BJ (cell line): ENCODE data around the gene SGF29. TPM values are rescaled to one million over a fixed set of nuclear protein-coding genes. Genes with fewer than 3 reads are reported as not detected.
"Not testable (repeated sequence)": the region's sequence is repeated elsewhere in the genome, so short reads cannot be mapped to it uniquely, and the experiment has no call there.

ENCODE experiments used
- CTCF ChIA-PET: fragments of 350-600 bp; formaldehyde crosslinking; extraction: SDS; loops from one replicate; lab custom pipeline; 2021; ENCODE audit warnings: antibody characterized with exemption, inconsistent platforms; lab: Yijun Ruan, JAX
- POLR2A ChIA-PET: fragments of 300-600 bp; sonication (Branson Sonifier 250); formaldehyde crosslinking; extraction: SDS; loops from one replicate; lab custom pipeline; 2021; ENCODE audit warnings: antibody characterized with exemption; lab: Charles Lee
- DNase-seq: peaks from one replicate; pipeline ENCODE4 v3.0.0-alpha.2; 2011; ENCODE audit warnings: low read depth
- H3K27me3 ChIP-seq: 2 replicates; pipeline ENCODE4 v1.6.0; 2011; ENCODE audit warnings: low read length; ENCODE audit not compliant: control insufficient read depth, insufficient read depth
- H3K36me3 ChIP-seq: 2 replicates; pipeline ENCODE4 v1.5.1; 2011; ENCODE audit warnings: low read length; ENCODE audit not compliant: control insufficient read depth, insufficient read depth
- H3K4me3 ChIP-seq: 2 replicates; pipeline ENCODE4 v1.5.1; 2011; ENCODE audit warnings: low read depth, mild to moderate bottlenecking, control low read depth, low read length
- polyA plus RNA-seq: library from polyadenylated mRNA; depleted of rRNA; stranded (reverse); fragments of >200 nt; gene quantifications from 2 replicates; pipeline ENCODE4 v1.2.3, GENCODE V29; 2011
- TF ChIP-seq, protein P1 (sequence below): IDR thresholded peaks from 2 replicates; pipeline ENCODE4 v1.5.1; 2011; ENCODE audit warnings: low read depth, mild to moderate bottlenecking, control low read depth, inconsistent platforms, low read length, moderate library complexity; ENCODE audit not compliant: insufficient read depth

The SGF29 gene
- polyA plus RNA-seq, 1 experiment = 2.4 TPM

DNA sequence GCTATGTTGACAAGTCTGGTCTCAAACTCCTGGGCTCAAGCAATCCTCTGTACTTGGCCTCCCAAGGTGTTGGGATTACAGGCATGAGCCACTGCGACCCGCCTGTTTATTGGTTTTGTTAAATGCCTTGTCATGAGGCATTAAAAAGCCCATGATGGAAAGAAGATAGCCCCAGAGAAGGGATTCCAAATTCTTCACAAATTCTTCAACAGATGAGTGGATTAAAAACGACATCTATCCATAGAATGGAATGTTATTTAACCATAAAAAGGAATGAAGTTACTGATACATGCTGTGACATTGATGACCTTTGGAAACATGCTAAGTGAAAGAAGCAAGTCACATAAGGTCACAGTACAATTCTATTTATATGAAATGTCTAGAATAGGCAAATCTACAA is 4.7 kb downstream of the SGF29 start:
- CTCF ChIA-PET = no interaction called here
- DNase-seq = no peak
- no peaks in the 10 kb centered on the region; the same call in 1 of the 2 replicates for H3K36me3 ChIP-seq
- TF ChIP-seq, protein P1, sequence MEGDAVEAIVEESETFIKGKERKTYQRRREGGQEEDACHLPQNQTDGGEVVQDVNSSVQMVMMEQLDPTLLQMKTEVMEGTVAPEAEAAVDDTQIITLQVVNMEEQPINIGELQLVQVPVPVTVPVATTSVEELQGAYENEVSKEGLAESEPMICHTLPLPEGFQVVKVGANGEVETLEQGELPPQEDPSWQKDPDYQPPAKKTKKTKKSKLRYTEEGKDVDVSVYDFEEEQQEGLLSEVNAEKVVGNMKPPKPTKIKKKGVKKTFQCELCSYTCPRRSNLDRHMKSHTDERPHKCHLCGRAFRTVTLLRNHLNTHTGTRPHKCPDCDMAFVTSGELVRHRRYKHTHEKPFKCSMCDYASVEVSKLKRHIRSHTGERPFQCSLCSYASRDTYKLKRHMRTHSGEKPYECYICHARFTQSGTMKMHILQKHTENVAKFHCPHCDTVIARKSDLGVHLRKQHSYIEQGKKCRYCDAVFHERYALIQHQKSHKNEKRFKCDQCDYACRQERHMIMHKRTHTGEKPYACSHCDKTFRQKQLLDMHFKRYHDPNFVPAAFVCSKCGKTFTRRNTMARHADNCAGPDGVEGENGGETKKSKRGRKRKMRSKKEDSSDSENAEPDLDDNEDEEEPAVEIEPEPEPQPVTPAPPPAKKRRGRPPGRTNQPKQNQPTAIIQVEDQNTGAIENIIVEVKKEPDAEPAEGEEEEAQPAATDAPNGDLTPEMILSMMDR = no peak
- no peaks in the 10 kb centered on the region for H3K27me3 ChIP-seq
- POLR2A ChIA-PET = no interaction called here
- H3K4me3 ChIP-seq = no peak overlapping the region

DNA sequence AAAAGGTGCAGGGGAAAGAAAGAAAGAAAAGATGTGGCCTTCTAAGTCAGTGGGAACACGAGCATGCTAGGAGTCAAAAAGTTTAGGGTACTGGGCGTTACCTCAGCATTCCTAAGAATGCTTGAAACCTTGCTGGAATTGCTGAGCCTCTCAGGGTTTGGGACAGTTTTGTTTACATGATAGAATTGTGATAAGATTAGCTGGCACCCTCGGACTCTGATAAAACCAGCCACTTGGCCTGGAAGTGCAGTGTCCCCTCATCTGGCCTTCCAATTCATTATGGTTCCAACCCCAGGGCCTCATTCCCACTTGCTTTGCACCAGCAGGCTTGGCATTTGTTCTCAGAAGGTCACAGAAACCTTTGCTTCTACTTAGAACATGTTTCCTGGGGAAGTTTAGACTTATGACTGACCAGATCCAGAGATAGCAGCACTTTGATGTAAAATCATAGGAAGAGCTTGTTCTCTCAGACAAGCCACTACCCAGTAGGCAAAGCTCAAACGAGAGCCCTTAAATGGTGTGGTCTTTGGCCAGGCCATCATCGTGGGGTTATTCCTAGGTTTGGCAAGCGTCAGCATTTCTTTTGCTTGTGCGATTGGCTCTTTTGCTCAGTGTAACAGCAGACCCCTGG is 8.0 kb downstream of the SGF29 start:
- Histone ChIP-seq H3K27me3 (no peaks in the 10 kb centered on the region), H3K4me3 (no peak overlapping the region), H3K36me3 (no peaks in the 10 kb centered on the region)
- POLR2A ChIA-PET = no interaction called here
- CTCF ChIA-PET = no interaction called here
- no peak for DNase-seq
- TF ChIP-seq, protein P1 = no peak

DNA sequence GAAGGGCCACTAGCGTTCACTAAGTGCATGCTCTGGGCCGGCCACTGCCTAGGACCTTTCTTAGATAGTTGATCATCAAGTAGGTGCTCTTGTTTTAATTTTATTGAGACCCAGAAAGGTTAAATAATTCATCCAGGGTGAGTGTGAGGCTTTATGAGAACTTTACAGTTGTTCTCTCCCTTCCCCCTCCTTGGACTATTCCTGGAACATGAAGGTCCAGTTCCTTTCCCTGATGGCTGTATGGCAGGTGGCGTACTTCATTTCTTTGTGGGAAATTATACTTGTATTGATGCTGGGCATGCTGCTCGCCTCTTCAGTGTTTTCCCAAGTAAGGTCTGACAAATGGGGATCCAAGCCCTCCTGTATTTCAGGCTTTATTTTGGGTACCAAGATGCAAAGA is 8.5 kb downstream of the SGF29 start:
- POLR2A ChIA-PET = no interaction called here
- Histone ChIP-seq H3K36me3 (no peaks in the 10 kb centered on the region), H3K4me3 (no peak overlapping the region), H3K27me3 (no peaks in the 10 kb centered on the region)
- CTCF ChIA-PET = no interaction called here
- DNase-seq = no peak
- TF ChIP-seq, protein P1 = no peak

DNA sequence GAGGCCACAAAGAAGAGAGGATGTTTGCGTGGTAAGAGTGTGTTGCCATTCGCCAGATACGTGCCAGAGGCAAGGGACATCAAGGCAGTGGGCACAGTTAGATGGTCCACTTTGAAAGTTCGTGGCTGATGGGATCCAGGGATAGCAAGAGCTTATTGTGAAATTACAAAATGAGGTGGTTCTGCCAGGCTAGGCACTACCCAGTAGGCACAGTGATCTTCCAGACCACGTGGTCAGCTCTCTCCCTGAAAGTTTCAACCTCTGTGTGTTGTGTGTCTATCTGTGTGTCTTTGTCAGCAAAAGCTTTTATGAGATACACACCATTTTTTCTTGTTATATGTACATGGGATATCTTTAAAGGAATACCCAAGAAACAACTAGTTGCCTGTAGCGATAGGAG is 9.5 kb downstream of the SGF29 start:
- Histone ChIP-seq H3K4me3 (no peak overlapping the region), H3K27me3 (no peaks in the 10 kb centered on the region), H3K36me3 (no peaks in the 10 kb centered on the region)
- CTCF ChIA-PET = interaction anchor here (0.6 kb wide), 1 partner anchor 9 kb away, joined by 3 read pairs; no protein-coding TSS in a partner anchor
- DNase-seq = no peak
- TF ChIP-seq, protein P1 = no peak
- POLR2A ChIA-PET = no interaction called here

DNA sequence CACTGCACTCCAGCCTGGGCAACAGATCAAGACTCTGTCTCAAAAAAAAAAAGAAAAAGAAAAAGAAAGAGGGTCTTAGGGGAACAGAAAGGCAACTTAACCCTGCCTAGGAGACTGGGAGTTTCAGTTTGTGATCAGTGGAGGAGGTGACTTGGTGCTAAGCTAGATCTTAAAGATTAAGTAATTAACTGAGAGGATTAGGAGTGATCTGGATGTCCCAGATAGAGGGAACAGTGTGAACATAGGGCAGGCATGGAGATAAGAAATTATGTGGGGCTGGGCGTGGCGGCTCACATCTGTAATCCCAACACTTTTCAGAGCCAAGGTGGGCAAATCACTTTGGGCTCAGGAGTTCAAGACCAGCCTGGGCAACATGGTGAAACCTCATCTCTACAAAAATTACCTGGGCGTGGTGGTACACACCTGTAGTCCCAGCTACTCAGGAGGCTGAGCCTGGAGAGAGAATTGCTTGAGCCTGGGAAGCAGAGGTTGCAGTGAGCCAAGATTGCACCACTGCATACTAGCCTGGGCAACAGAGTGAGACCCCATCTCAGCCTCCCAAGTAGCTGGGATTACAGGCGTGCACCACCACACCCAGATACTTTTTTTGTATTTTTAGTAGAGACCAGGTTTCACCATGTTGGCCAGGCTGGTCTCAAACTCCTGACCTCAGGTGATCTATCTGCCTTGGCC is 12.7 kb downstream of the SGF29 start:
- POLR2A ChIA-PET, H3K27me3 ChIP-seq, H3K36me3 ChIP-seq, CTCF ChIA-PET, DNase-seq, H3K4me3 ChIP-seq: not testable (repeated sequence)
